ENCODE results near the gene TSPAN15.

- TF ChIP-seq ZNF121 (CRISPR knock-in tag; IDR thresholded peaks at IDR 0.05) (no peak), ATF2 (CRISPR knock-in tag; IDR thresholded peaks at IDR 0.05; ENCODE audit: borderline replicate concordance, low read depth) (no peak), ZNF138 (CRISPR knock-in tag; conservative IDR thresholded peaks at IDR 0.05) (no peak), CREB1 (CRISPR knock-in tag; IDR thresholded peaks at IDR 0.05) (no peak), SP1 (CRISPR knock-in tag; conservative IDR thresholded peaks at IDR 0.05) (no peak)
- TF ChIP-seq, protein P1, sequence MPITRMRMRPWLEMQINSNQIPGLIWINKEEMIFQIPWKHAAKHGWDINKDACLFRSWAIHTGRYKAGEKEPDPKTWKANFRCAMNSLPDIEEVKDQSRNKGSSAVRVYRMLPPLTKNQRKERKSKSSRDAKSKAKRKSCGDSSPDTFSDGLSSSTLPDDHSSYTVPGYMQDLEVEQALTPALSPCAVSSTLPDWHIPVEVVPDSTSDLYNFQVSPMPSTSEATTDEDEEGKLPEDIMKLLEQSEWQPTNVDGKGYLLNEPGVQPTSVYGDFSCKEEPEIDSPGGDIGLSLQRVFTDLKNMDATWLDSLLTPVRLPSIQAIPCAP (CRISPR knock-in tag; IDR thresholded peaks at IDR 0.05), result no peak
- TF ChIP-seq, protein P2, sequence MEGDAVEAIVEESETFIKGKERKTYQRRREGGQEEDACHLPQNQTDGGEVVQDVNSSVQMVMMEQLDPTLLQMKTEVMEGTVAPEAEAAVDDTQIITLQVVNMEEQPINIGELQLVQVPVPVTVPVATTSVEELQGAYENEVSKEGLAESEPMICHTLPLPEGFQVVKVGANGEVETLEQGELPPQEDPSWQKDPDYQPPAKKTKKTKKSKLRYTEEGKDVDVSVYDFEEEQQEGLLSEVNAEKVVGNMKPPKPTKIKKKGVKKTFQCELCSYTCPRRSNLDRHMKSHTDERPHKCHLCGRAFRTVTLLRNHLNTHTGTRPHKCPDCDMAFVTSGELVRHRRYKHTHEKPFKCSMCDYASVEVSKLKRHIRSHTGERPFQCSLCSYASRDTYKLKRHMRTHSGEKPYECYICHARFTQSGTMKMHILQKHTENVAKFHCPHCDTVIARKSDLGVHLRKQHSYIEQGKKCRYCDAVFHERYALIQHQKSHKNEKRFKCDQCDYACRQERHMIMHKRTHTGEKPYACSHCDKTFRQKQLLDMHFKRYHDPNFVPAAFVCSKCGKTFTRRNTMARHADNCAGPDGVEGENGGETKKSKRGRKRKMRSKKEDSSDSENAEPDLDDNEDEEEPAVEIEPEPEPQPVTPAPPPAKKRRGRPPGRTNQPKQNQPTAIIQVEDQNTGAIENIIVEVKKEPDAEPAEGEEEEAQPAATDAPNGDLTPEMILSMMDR (IDR thresholded peaks at IDR 0.05), result no peak
- TF ChIP-seq, protein P3, sequence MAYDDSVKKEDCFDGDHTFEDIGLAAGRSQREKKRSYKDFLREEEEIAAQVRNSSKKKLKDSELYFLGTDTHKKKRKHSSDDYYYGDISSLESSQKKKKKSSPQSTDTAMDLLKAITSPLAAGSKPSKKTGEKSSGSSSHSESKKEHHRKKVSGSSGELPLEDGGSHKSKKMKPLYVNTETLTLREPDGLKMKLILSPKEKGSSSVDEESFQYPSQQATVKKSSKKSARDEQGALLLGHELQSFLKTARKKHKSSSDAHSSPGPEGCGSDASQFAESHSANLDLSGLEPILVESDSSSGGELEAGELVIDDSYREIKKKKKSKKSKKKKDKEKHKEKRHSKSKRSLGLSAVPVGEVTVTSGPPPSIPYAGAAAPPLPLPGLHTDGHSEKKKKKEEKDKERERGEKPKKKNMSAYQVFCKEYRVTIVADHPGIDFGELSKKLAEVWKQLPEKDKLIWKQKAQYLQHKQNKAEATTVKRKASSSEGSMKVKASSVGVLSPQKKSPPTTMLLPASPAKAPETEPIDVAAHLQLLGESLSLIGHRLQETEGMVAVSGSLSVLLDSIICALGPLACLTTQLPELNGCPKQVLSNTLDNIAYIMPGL (CRISPR knock-in tag; IDR thresholded peaks at IDR 0.05), result no peak
- TF ChIP-seq, protein P4, sequence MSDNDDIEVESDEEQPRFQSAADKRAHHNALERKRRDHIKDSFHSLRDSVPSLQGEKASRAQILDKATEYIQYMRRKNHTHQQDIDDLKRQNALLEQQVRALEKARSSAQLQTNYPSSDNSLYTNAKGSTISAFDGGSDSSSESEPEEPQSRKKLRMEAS (CRISPR knock-in tag; IDR thresholded peaks at IDR 0.05), result no peak
These were observed 13.1 kb downstream of the TSPAN15 start for GRCh38 chr10:69464401-69464800.

Measured in WTC11 (cell line).